Neural crest cell (in vitro differentiated cells): Measurements from ENCODE around the gene RYR2. TPM values are rescaled to one million over a fixed set of nuclear protein-coding genes. Genes with fewer than 3 reads are reported as not detected.

Experiments used
- DNase-seq: peaks from one replicate; pipeline ENCODE4 v3.0.0; 2021; ENCODE audit warnings: low read depth, mixed read lengths, low spot score
- H3K27ac Mint-ChIP-seq: one replicate; pipeline ENCODE4 v1.8.0; 2021; ENCODE audit warnings: mild to moderate bottlenecking, mixed read lengths; ENCODE audit not compliant: unreplicated experiment
- H3K27me3 Mint-ChIP-seq: 2 replicates; pipeline ENCODE4 v1.8.0; 2021; ENCODE audit warnings: low read depth, mild to moderate bottlenecking, mixed read lengths
- H3K36me3 Mint-ChIP-seq: 2 replicates; pipeline ENCODE4 v1.8.0; 2021; ENCODE audit warnings: low read depth, mild to moderate bottlenecking, mixed read lengths
- H3K4me1 Mint-ChIP-seq: 2 replicates; pipeline ENCODE4 v1.8.0; 2021; ENCODE audit warnings: mixed read lengths
- H3K4me3 Mint-ChIP-seq: one replicate; pipeline ENCODE4 v1.8.0; 2021; ENCODE audit warnings: mild to moderate bottlenecking, mixed read lengths
- H3K9me3 Mint-ChIP-seq: 2 replicates; pipeline ENCODE4 v1.8.0; 2021; ENCODE audit warnings: mixed read lengths
- CTCF ChIP-seq: fragments of 200-600 bp; sonication (generic); conservative IDR thresholded peaks from 2 replicates; pipeline ENCODE4 v1.5.0; 2021; ENCODE audit warnings: antibody characterized with exemption, mild to moderate bottlenecking
- total RNA-seq: library from RNA; stranded (reverse); gene quantifications from 2 replicates; pipeline ENCODE4 v1.2.1, GENCODE V29; 2021

The RYR2 gene
- total RNA-seq, 1 donor from 2014 or later, result 0.07 TPM

DNA sequence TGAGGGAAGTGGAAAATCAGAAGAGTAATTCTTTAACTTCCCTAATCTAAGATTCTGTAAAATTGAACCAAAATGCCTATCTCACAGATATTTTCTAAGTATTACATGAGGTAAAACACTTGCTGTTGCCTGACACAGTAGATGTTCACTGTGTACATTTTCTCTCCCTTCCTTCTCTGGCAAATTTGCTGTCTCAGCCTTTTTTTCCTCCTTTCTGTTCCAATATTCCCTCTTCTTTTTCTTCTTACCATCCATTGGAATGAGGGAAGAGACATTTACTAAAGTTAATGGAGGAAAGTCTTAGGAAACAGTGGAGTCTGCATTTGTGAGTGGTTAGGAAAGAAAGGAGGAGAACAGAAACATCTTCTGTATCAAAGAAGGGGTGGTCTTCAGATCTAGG, 608.8 kb downstream of the RYR2 start:
- Mint-ChIP-seq H3K4me3 (no peak overlapping the region), H3K27me3 (no peaks in the 10 kb centered on the region), H3K27ac (no peak overlapping the region), H3K4me1 (peaks cover 20% of the 10 kb centered on the region), H3K9me3 (no peaks in the 10 kb centered on the region), H3K36me3 (no peaks in the 10 kb centered on the region)
- no peak for TF ChIP-seq CTCF
- no peak for DNase-seq

DNA sequence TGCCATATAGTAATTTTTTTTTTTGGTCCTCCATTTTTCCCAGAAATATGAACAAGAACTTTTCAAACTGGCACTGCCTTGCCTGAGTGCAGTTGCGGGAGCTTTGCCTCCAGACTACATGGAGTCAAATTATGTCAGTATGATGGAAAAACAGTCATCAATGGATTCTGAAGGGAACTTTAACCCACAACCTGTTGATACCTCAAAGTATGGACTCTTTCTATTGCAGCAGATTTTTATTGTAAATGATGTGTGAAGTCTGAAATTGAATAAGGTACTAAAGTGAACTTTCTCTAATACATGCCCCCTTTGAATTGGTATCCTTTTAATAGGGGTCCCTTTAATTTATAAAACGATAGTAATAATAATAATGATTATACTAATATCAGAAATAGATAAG, 613.8 kb downstream of the RYR2 start:
- no peak for DNase-seq
- Mint-ChIP-seq H3K36me3 (no peaks in the 10 kb centered on the region), H3K4me1 (no peaks in the 10 kb centered on the region)

DNA sequence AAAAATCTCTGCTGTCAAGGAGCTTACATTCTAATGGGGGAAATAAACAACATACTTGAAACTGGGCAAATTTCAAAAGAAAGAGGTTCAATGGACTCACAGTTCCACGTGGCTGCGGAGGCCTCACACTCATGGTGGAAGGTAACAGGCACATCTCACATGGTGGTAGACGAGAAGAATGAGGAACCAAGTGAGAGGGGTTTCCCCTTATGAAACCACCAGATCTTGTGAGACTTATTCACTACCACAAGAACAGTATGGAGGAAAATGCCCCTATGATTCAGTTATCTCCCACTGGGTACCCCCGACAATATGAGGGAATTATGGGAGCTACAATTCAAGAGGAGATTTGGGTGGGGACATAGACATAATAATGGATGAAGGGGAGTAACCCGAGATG, 622.4 kb downstream of the RYR2 start:
- Mint-ChIP-seq H3K4me1 (no peaks in the 10 kb centered on the region), H3K27ac (no peak overlapping the region), H3K4me3 (no peak overlapping the region), H3K36me3 (no peaks in the 10 kb centered on the region), H3K9me3 (no peaks in the 10 kb centered on the region), H3K27me3 (no peaks in the 10 kb centered on the region)
- no peak for TF ChIP-seq CTCF
- DNase-seq, result no peak

More for the DNA sequence above, 613.8 kb downstream of the RYR2 start:
- no peak overlapping the region for H3K4me3 Mint-ChIP-seq
- no peaks in the 10 kb centered on the region for H3K27me3 Mint-ChIP-seq
- no peaks in the 10 kb centered on the region for H3K9me3 Mint-ChIP-seq
- no peak for TF ChIP-seq CTCF
- H3K27ac Mint-ChIP-seq, result no peak overlapping the region

DNA sequence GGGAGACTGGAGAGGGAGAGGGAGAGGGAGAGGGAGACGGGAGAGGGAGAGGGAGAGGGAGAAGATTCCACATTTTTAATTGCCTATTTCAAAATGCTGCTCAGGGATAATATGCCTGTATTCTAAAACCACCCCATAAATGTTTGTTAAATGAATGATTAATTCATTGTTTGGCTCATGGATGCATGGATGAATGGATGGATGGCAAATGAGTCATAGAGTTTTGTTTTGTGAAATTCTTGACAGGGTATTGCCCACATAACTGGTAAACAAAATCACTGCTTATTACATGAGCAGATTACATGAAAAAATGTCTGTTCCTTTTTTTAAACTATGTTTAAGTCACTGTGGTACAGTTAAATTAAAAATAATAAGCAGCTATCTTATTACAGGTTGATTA, 628.3 kb downstream of the RYR2 start:
- H3K27ac Mint-ChIP-seq, result no peak overlapping the region
- H3K4me3 Mint-ChIP-seq, result no peak overlapping the region
- TF ChIP-seq CTCF, result no peak
- no peaks in the 10 kb centered on the region for H3K36me3 Mint-ChIP-seq
- no peaks in the 10 kb centered on the region for H3K9me3 Mint-ChIP-seq
- H3K4me1 Mint-ChIP-seq, result no peaks in the 10 kb centered on the region
- no peaks in the 10 kb centered on the region for H3K27me3 Mint-ChIP-seq
- no peak for DNase-seq

DNA sequence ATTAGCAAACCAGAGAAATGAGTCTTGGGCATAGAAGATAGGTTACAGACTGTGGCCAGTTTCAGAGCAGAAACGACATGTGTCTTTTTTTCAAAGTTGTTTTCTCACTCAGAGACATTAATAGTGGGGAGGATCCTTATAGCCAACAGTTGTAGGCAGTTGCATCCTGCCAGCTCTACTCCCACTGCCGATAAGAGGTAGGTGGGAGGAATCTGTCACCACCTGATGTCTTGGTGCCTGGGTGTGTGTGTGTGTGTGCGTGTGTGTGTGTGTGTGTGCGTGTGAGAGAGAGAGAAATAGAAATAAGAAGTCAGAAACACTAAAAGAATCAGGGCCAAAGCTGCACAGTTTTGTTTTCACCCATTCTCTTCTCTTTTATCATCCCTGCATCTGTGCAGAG, 629.3 kb downstream of the RYR2 start:
- Mint-ChIP-seq H3K4me3 (no peak overlapping the region), H3K36me3 (no peaks in the 10 kb centered on the region), H3K27me3 (no peaks in the 10 kb centered on the region), H3K9me3 (no peaks in the 10 kb centered on the region), H3K4me1 (no peaks in the 10 kb centered on the region), H3K27ac (no peak overlapping the region)
- TF ChIP-seq CTCF, result no peak
- DNase-seq, result no peak

DNA sequence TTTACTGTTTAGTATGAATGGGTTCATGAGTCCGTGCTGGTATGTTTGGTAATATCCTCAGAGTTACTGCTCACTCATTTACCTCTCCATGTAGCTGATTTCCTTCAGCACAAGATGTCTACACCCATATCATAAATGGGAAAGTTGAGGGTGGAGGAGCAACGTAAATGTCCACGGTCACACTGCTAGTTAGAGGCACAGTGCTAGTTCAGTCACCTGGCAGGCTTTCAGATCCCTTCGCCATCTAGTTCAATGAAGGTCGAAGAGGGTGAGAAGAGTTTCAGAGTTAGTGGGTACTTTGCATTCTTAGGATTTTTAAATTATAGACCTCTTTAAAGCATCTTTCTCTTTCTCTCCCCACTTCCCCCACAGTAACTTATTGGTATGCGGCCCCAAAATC, 630.0 kb downstream of the RYR2 start:
- H3K9me3 Mint-ChIP-seq, result no peaks in the 10 kb centered on the region
- no peaks in the 10 kb centered on the region for H3K36me3 Mint-ChIP-seq
- H3K4me3 Mint-ChIP-seq, result no peak overlapping the region
- DNase-seq, result no peak
- H3K27ac Mint-ChIP-seq, result no peak overlapping the region
- TF ChIP-seq CTCF, result no peak
- H3K4me1 Mint-ChIP-seq, result no peaks in the 10 kb centered on the region
- no peaks in the 10 kb centered on the region for H3K27me3 Mint-ChIP-seq
